Heart left ventricle (tissue), 13 donors: ENCODE results near the gene ZNF618.

Experiments used
- CTCF ChIP-seq, 12 donors: fragments of 200-600 bp; sonication (generic) in 4 of 12; IDR thresholded peaks; one replicate each; pipeline versions ENCODE4 v1.5.0 to v1.8.0; 2018 to 2022; ENCODE audit warnings: antibody characterized with exemption in 12 of 12, mild to moderate bottlenecking in 5 of 12
- POLR2A ChIP-seq, 2 donors: fragments of 450-650 bp; IDR thresholded peaks; one replicate each; pipeline ENCODE4 v1.6.1; 2017; ENCODE audit warnings: antibody characterized with exemption in 2 of 2, mild to moderate bottlenecking in 2 of 2, moderate library complexity in 2 of 2
- donor health status: ischemic (EF 13 %, LVEDD 7.1; RV severe dilation, severe dysfunction).
- donor health status: DM: no; HTN: yes; CAD: no.
- donor health status: DM: no; HTN: no; CAD: no.
- donor health status: ischemic (EF 25% LVEDD 6.9; RV normal size, moderate dysfunction).
- donor health status: ischemic (EF 25% LVEDD 5.7; RV mildly dilated, moderate dysfunction).
- donor health status: ischemic (EF 35%, LVEDD 5.7; RV mildly dilated, moderate dysfunction).
- donor health status: nonischemic (EF 11% LVEDD 7.7; RV severe dilation, severe dysfunction).
- donor health status: DM: yes; HTN: yes; CAD: no.
- donor health status: PGD.
- donor health status: ischemic (EF 29% LVEDD 5.4; RV normal size, mild dysfunction).
- donor health status: nonischemic (EF 23%, LVEDD 6.1; RV moderate dilation, normal function).

- no peak for TF ChIP-seq CTCF (IDR thresholded peaks at IDR 0.05)
- no peak for TF ChIP-seq POLR2A (IDR thresholded peaks at IDR 0.05)
Observed at GRCh38 chr9:113868501-113868900, 7.6 kb upstream of the ZNF618 start.
